NCI-H460 (cell line): ENCODE measurements around the gene ACOXL. TPM values are rescaled to one million over a fixed set of nuclear protein-coding genes. Genes with fewer than 3 reads are reported as not detected.

Source experiments
- DNase-seq: peaks from one replicate; pipeline ENCODE4 v3.0.0-alpha.2; 2016; ENCODE audit warnings: low read depth; ENCODE audit errors: extremely low read depth
- total RNA-seq: library from RNA; depleted of rRNA; stranded (reverse); fragments of >200 nt; shearing (Covaris generic); gene quantifications from 2 replicates; pipeline ENCODE4 v1.2.3, GENCODE V29; 2014

Gene ACOXL
- total RNA-seq, 1 experiment from 2014 or later, result not detected

DNA sequence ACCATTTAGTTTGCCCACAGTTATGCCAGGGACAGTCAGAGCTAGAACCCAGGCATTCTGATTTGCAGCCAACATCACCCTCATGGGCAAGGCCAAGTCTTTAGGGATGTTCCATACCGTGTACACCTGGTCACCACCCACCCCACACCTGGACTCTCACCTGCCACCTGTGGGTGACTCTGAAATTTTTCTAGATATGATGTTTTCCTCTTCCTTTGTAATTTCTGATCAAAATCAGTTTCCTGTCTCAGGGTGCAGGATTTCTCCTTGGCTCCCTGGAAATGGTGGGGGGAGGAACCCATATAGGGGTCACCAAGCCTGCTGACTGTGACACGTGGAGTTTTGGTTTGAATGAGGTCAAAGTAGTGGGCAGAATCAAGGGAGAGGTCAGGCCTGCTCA lies 138.2 kb downstream of the ACOXL start:
- DNase-seq, result no peak

GRCh38 chr2:110871637-110872036 lies 139.3 kb downstream of the ACOXL start:
- DNase-seq, result no peak

DNA sequence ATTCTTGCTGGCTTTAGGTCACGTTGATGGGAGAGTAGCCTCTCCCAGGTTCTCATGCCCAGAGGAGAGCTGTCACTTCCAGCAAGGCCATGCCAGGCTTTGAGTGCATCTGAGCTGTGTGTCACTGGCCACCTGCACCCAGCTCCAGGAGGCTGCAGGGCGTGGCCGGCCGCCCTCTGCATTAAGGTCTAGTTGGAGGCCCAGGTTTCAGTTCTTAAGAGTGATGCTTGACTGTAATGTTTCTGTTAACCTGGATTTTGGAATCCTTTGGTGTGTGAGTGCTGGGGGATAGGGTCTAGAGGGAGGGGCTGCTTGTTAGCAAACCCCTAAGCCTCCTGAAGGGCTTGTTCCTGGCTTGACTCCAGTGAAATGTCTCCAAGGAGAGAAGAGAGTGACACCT lies 140.1 kb downstream of the ACOXL start:
- no peak for DNase-seq

GRCh38 chr2:110873056-110873502 lies 140.7 kb downstream of the ACOXL start:
- no peak for DNase-seq

- DNase-seq, result no peak
Measured at GRCh38 chr2:110873597-110874452, 141.5 kb downstream of the ACOXL start.

DNA sequence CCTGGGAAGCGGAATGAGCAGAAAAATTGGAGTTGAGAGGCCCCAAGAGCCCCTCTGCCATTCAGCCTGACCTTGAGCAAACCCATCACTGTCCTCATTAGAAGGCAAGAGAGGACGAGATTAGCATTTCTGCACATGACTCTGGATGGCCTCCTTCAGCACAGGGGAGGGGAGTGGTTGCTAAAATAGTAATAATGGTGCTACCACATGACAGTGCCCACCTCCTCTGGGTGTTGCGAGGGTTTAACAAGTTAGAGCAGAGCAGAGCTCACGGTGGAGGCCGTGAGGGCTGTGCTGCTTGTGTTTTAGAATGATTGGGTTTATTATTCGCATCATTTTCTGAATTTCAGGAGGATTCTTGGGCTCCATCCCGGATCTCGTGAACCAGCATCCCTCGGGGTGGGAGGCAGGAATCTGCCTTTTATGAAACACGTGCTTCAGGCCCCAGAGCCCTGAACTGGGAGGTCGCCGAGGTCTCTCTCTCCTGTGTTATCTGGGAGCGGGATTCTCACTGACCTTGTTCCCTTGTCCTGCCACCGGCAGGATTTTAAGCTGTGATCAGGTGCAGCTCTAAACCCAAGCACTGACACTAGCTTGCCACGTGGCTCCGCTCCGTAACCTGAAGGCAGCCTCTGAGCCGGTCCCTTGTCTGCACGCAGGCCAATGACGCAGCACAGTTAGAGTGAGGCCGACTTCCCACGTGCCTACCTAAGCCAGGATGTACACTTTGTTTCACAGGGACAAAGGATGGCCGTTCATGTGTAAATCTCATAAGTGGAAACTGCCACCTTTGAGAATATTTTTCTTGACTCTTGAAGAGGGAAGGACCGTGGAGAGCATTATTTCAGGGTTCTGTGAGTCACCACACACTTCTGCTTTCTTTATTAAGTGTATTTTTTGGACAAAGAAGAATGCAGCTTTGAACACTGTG lies 142.3 kb downstream of the ACOXL start:
- DNase-seq, result no peak

- DNase-seq, result no peak
Measured at GRCh38 chr2:110875384-110875725, 143.0 kb downstream of the ACOXL start.

DNA sequence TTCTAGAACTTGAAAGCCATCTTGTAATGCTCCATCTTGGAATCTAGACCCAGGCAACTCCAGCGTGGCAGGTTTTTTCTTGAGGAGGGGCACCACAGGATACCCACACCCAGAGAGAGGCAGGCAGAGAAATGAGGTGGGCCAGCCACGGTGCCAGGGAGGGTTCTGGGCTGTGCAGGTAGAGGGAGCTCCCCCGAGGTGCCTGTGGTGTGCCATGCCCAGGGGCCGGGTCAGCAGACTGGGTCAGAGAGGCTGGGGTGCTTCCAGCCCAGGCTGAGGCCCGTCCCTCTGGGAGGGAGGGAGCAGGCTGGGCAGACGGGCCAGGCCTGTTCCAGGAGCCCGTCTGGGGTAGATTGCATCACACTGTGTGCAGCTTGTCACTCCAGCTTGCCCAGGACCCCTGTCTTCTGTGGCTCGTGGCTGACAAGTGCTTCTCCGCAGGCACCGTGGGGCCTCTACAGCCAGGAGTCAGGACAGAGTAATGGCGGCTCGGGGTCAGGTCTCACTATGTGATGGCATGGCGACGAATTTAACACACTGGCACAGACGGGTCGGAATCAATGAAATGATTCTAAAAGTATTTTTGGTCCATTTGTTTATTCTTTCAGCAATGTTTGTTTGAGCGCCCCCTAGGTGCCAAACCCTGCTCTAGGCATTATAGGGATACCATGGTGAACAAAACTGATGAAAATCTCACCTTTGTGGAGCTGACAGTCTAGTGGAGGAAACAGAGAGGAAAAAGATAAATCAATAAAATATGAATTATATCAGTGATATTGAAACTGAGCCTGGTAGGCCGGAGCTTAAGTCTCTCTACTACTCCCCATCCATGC lies 144.0 kb downstream of the ACOXL start:
- DNase-seq, result no peak

DNA sequence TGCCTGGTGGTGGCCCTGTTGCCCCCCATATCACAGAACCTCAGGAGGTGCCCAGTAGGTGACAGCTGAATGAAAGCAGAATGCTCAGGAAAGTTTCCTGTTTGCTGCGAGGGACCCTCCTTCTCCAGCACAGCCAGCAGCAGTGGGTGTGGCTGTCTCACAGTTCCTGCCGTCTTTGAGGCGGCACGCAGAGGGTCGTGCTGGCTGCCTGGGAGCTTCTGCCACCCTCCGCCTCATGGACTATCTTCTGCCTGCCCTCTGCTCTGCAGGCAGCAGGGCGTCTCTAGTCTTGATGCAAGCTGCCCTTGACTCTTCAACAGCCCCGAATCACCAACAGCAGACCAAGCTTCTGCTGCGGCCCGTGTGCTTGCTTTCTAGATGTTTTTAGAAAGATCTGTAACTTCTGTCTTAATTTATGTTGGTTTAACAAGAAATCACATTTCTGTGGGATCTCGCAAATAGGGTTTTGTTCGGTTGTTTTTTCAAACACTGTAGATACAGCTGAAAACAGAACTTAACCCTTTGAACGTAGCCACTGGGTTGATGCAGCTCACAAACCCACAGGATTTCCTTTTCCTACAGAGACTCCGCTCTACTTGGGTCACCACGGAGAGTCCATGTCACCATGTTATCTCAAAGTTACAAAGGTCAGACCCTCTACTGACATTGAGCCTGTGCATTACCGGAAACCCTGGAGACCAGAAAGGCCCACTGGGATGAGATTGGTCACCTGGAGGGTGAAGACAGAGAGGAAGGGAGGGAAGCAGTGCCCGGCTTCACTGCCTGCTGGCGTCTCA lies 144.9 kb downstream of the ACOXL start:
- no peak for DNase-seq

DNA sequence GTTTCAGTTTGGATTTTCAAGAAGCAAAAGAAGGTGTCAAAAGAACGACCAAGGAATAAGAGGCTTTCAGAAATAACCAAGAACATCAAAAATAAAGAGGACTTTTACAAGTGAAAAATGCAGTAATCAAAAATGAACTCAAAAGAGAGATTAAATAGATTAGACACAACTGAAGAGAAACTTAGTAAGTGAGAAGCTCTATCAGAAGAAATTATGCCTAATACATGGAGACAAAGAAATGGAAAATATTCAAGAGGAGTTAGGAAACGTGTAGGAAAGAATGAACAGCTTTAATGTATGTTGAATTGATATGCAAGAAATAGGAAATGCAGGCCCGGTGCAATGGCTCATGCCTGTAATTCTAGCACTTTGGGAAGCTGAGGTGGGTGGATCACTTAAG lies 145.8 kb downstream of the ACOXL start:
- no peak for DNase-seq

DNA sequence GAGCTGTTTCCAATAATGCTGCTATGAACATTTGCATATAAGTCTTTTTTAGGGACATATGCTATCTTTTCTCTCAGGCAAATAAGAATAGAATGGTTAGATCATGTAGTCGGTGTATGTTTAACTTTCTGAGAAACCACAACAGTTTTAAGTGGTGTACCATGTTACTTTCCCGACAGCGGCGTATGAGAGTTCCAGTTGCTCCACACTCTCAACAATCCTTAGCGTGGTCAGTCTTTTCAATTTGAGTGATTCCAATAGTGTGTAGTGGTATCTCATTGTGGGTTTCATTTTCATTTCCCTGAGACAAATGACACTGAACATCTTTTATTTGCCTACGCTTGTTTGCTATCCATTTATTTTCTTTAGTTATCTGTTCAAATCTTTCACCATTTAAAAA lies 149.5 kb downstream of the ACOXL start:
- DNase-seq, result no peak

GRCh38 chr2:110883406-110883805 lies 151.0 kb downstream of the ACOXL start:
- no peak for DNase-seq

GRCh38 chr2:110885256-110885655 lies 152.9 kb downstream of the ACOXL start:
- DNase-seq, result no peak

DNA sequence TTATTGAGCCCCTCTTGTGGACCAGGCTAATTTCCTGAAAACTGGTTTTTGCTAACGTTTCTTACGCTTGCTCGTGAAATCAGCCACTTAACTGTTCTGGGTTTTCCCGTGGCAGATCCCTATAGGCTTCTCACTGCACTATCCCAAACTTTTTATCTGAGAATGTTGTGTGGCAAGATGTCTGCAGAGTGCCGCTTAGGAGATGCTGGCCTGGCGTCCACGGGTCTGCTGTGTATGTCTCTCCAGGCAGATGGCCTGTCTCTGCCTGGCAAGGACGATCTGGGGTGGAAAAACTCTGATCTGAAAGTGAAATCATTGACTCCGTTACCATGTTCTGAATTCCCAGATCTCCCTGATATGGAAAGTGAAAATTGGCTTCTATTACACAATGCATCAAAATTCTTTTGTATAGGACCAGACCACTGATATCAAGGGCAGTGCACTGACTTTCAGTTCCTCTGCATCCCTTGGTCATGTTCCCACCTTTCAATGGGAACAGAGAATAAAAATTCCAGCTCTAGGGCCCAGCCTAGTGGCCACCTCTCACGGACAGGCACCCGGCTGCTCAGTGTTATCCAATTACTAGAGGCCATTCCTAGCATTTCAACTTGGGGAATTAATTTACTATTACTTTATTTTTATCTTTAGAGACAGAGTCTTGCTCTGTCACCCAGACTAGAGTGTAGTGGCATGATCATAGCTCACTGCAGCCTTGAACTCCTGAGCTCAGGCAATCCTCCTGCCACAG lies 154.6 kb downstream of the ACOXL start:
- no peak for DNase-seq

DNA sequence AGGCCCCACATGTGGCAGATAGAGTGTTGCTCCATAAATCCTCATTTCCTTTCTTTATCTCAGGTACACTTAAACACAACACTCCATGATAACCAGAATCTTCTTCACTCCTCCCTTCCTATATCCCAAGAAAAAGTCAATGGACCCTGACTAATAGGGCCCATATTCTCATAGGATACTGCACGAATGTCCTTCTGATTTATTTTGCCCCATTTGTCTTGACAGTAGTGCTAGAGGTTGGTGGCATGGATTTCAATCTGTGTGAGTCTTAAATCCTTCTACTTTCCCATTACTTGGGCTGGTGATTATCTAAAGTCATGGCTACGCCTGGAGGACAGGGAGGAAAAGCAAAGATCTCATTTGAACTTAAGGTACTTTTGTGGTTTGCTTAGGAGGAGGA lies 156.0 kb downstream of the ACOXL start:
- DNase-seq, result no peak

- no peak for DNase-seq
Measured at GRCh38 chr2:110891626-110892025, 159.3 kb downstream of the ACOXL start.

DNA sequence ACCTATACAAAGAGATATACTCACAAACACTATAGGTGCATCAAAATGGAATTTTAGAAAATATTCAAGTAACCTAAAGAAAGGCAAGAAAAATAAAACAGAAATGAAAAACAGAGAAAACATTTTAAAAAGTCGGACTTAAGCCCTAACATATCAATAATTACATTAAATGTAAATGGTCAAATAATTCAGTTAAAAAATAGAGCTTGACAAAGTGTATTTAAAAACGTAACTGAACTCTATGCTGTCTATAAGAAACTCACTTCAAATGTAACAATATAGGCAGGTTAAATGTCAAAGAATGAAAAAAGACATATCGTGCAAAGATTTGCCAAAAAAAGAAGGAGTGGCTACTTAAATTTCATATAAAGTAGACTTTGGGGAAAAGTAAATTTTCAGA lies 163.9 kb downstream of the ACOXL start:
- no peak for DNase-seq

- no peak for DNase-seq
Measured at GRCh38 chr2:110897966-110898365, 165.6 kb downstream of the ACOXL start.

DNA sequence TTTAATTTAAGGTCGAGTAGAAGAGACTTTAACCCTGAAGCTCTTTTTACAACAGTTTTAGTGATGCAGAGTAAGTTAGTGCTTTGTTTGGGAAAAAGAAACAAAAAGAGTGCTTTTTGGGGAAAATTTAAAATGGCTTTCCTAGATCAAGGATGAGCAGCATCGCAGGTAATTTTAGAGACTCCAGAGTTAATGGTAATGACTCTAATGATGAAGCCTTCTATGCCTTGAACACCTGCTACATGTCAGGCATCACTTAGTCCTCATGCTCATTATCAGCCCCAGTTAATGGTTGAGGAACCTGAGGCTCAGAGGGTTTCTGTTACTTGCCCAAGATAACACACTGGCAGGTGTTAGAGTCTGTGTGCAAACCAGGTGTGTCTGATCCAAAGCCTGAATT lies 167.8 kb downstream of the ACOXL start:
- no peak for DNase-seq
